ENCODE measurements around the gene RDH5. TPM values are rescaled to one million over a fixed set of nuclear protein-coding genes. Genes with fewer than 3 reads are reported as not detected.

Gene RDH5
- total RNA-seq, 3 donors from 2014 or later = 18.9 to 90.9 (median 21.6) TPM

DNA sequence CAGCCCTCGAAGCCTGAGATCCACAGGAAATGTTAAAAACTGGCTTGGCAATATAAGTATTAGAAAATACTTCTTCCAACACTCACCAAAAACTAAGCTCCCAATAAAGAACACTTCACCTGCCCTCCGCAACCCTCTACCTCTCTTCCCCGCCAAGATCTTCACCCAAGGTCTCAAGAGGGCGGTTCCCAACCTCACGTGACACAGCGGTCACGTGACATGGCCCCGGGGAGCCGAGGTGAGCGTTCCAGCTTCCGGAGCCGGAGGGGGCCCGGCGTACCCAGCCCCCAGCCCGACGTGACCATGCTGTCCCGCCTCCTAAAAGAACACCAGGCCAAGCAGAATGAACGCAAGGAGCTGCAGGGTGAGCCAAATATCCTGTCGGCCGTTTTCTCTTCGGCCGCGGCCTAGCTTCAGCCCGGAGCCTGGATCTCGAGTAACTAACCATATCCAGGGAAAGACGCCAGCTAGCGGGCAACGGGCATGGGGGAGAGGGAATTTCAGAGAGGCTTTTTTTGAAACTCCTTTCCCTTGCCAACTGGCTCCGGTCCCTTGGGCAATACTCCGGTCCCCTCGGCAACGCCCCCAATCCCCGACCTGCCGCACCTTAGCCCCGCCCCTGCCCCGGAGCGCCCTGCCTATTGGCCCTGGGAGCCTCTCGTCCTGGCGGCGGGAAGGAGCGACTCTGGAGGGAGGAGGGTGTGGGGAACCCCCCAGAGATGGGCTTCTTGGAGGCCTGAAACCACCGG, 4.2 kb upstream of the RDH5 start, which contains the start of gene BLOC1S1:
BLOC1S1 (plus strand) TSS at position 214 of the 749 bp plus-strand sequence; CDS start at position 220, 6 bp downstream.
- peaks cover 13 to 24% of the 10 kb centered on the region in 2 donors for H3K4me1 ChIP-seq
- no peak for TF ChIP-seq POLR2A (IDR thresholded peaks at IDR 0.05)
- TF ChIP-seq, protein P1, sequence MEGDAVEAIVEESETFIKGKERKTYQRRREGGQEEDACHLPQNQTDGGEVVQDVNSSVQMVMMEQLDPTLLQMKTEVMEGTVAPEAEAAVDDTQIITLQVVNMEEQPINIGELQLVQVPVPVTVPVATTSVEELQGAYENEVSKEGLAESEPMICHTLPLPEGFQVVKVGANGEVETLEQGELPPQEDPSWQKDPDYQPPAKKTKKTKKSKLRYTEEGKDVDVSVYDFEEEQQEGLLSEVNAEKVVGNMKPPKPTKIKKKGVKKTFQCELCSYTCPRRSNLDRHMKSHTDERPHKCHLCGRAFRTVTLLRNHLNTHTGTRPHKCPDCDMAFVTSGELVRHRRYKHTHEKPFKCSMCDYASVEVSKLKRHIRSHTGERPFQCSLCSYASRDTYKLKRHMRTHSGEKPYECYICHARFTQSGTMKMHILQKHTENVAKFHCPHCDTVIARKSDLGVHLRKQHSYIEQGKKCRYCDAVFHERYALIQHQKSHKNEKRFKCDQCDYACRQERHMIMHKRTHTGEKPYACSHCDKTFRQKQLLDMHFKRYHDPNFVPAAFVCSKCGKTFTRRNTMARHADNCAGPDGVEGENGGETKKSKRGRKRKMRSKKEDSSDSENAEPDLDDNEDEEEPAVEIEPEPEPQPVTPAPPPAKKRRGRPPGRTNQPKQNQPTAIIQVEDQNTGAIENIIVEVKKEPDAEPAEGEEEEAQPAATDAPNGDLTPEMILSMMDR (IDR thresholded peaks at IDR 0.05) = peak in 2 of 3 donors; percentile 10 to 31
- peak; percentile 92 to 98 (median 97) for TF ChIP-seq POLR2AphosphoS5 (IDR thresholded peaks at IDR 0.05)
- H3K9me3 ChIP-seq = no peaks in the 10 kb centered on the region
- peak within 1 kb of the TSS; percentile 96 to 97 for H3K27ac ChIP-seq
- H3K27me3 ChIP-seq = no peaks in the 10 kb centered on the region
- intact Hi-C loops (cut with DNase I; ENCODE audit: low total_unique reads) = no loop called here
- H3K4me3 ChIP-seq = peak within 1 kb of the TSS; percentile 76 to 79 (median 78)
- DNase-seq (ENCODE audit: low spot score in 2 of 2) = peak; percentile 92 to 94
- no peaks in the 10 kb centered on the region for H3K36me3 ChIP-seq

DNA sequence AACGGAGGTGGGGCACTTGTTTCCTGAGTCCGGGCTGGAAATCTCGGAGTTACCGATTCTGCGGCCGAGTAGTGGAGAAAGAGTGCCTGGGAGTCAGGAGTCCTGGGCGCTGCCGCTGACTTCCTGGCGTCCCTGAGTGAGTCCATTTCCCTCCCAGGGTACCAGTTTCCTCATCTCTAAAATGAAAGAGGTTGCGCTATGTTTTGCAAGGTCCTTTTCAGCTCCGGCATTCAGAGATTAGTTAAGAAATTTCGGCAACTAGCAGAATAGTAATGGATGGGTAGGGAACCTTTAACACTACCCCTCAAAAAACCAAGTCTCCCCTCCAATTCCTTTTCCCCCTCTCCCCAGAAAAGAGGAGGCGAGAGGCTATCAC, 3.6 kb upstream of the RDH5 start:
- peak overlapping the region; percentile 76 to 79 (median 78) for H3K4me3 ChIP-seq
- H3K9me3 ChIP-seq = no peaks in the 10 kb centered on the region
- H3K36me3 ChIP-seq = no peaks in the 10 kb centered on the region
- intact Hi-C loops (cut with DNase I; ENCODE audit: low total_unique reads) = no loop called here
- peaks cover 16 to 24% of the 10 kb centered on the region in 2 donors for H3K4me1 ChIP-seq
- H3K27me3 ChIP-seq = no peaks in the 10 kb centered on the region
- DNase-seq (ENCODE audit: low spot score in 2 of 2) = no peak
- peak overlapping the region; percentile 96 to 97 for H3K27ac ChIP-seq
- TF ChIP-seq POLR2A (IDR thresholded peaks at IDR 0.05) (no peak), POLR2AphosphoS5 (IDR thresholded peaks at IDR 0.05) (no peak)
- TF ChIP-seq, protein P1 (IDR thresholded peaks at IDR 0.05) = no peak

DNA sequence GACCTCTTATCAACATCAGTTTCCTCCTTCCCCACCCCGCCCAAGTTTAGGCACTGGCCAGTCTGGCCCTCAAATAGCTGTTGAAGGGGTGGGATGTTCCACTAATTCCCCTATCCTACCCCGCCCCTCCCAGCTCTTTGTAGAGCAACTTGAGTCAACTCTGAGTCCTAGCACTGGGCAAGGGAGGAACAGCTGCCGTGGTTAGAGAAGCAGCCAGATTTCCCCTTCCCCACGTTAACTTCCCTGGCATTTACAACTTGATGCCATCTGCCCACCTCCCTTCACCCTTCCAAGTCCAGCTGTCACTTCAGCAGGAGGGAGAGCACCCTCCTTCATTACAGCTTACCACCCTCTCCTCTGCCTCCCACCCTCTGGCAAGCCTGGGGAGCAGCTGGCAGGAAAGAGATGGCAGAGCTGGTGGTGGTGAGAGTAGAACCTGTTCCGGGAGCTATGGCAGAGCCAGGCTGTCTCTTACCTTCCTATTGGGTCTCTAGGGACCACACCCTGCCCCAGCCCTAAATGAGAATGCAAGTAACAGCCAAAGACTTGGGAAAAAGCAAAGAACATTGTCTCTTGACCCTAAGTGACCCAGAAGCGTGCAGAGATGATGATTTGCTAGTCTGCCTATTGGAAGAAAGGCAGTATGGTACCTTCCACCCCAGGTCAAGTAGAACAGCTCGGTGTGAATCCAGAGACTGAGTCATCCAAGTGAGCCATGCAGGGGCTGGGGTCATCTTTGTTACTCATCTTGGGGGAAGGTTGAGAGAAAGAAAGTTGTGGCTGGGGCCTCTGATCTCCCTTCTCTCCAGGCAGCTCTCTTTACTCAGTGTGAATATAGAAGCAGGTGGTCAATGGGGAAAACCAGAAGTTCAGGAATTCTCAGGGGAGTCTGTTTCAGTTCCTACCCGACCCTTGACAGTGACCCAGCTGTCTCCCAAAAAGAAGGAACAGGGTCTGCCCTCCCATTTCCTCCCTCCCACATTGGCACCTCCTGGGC, 2.9 kb upstream of the RDH5 start:
- peaks cover 16 to 24% of the 10 kb centered on the region in 2 donors for H3K4me1 ChIP-seq
- intact Hi-C loops (cut with DNase I; ENCODE audit: low total_unique reads) = no loop called here
- H3K27me3 ChIP-seq = no peaks in the 10 kb centered on the region
- H3K9me3 ChIP-seq = no peaks in the 10 kb centered on the region
- peak overlapping the region; percentile 96 to 97 for H3K27ac ChIP-seq
- TF ChIP-seq POLR2AphosphoS5 (IDR thresholded peaks at IDR 0.05) = no peak
- H3K36me3 ChIP-seq = no peaks in the 10 kb centered on the region
- DNase-seq (ENCODE audit: low spot score in 2 of 2) = no peak
- peak overlapping the region; percentile 76 to 79 (median 78) for H3K4me3 ChIP-seq

DNA sequence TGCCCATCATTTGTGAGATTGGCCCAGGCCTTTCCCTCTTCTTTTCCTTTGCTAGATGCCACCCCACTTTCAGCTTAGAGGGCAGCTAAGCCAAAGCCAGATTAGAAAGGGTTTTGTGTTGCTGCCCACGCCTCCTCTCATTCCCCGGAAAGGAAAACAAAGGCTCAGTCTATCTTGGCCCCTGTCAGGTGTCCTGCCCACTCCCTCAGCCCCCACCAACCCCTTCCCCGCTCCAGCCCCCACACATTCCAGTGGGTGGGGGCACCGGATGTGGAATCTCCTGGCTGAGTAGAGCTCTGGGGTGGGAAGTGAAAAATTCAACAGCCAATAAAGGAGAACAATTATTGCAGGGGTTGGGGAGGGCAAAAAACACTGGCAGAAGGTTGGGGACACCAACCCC, 2.2 kb upstream of the RDH5 start:
- peak in 1 of 2 donors; percentile 64 for DNase-seq (ENCODE audit: low spot score in 2 of 2)
- no peaks in the 10 kb centered on the region for H3K27me3 ChIP-seq
- H3K36me3 ChIP-seq = no peaks in the 10 kb centered on the region
- no peak overlapping the region for H3K4me3 ChIP-seq
- peak overlapping the region; percentile 96 to 97 for H3K27ac ChIP-seq
- TF ChIP-seq POLR2A (IDR thresholded peaks at IDR 0.05) = no peak
- no peak for TF ChIP-seq POLR2AphosphoS5 (IDR thresholded peaks at IDR 0.05)
- TF ChIP-seq, protein P1 (IDR thresholded peaks at IDR 0.05) = no peak
- no peaks in the 10 kb centered on the region for H3K9me3 ChIP-seq
- H3K4me1 ChIP-seq = peaks cover 16 to 24% of the 10 kb centered on the region in 2 donors
- intact Hi-C loops (cut with DNase I; ENCODE audit: low total_unique reads) = no loop called here

DNA sequence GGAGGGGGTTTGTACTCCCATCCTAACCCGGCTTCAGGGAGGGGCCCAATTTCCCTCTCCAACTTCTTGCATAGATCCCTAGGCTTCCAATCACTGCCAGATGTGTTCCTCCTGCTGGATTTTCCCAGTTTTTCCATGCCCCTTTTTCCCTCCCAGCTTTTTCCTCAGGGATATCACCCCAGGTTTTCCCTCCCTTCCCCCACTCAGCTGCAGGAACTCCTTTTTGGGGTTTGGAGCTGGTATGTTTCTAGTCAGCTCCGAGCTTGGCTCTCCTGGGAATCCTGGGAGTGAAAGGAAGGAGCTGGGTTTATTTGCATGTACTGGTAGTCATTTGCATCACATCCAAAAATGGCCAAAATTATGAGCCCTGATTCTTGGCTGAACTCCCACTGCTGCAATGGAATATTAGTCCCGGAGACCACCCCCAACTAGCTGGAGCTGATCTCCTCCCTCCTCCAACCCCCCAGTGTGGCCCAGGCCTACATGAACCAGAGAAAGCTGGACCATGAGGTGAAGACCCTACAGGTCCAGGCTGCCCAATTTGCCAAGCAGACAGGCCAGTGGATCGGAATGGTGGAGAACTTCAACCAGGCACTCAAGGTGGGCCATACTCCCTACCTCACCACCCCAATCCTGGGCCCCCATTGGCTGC, 1.4 kb upstream of the RDH5 start:
- Histone ChIP-seq H3K4me1 (peaks cover 16 to 24% of the 10 kb centered on the region in 2 donors), H3K4me3 (no peak overlapping the region), H3K36me3 (no peaks in the 10 kb centered on the region), H3K27ac (peak overlapping the region; percentile 96 to 97), H3K9me3 (no peaks in the 10 kb centered on the region), H3K27me3 (no peaks in the 10 kb centered on the region)
- intact Hi-C loops (cut with DNase I; ENCODE audit: low total_unique reads) = no loop called here
- no peak for DNase-seq (ENCODE audit: low spot score in 2 of 2)
- TF ChIP-seq POLR2AphosphoS5 (IDR thresholded peaks at IDR 0.05) = no peak
- TF ChIP-seq, protein P1 (IDR thresholded peaks at IDR 0.05) = no peak
